Amygdala (tissue), 56 donors: ENCODE data around the gene P2RX2.

ENCODE experiments used
- DNase-seq, 56 donors: peaks; one replicate each; lab custom pipeline; 2025; lab: John Stamatoyannopoulos, UW

P2RX2 gene

GRCh38 chr12:132615579-132616038, 3.0 kb upstream of the P2RX2 start:
- DNase-seq: no peak

GRCh38 chr12:132617135-132617701, 1.4 kb upstream of the P2RX2 start:
- DNase-seq: no peak

GRCh38 chr12:132617822-132618682, 524 bp upstream of the P2RX2 start:
- DNase-seq: no peak

- no peak for DNase-seq
Measured at GRCh38 chr12:132619071-132619385, 452 bp downstream of the P2RX2 start.

GRCh38 chr12:132619386-132620112, 973 bp downstream of the P2RX2 start:
- no peak for DNase-seq

- DNase-seq: no peak
Measured at GRCh38 chr12:132620113-132620898, 1.7 kb downstream of the P2RX2 start.

- DNase-seq: no peak
Measured at GRCh38 chr12:132620899-132621656, 2.5 kb downstream of the P2RX2 start.

GRCh38 chr12:132621657-132622435, 3.3 kb downstream of the P2RX2 start:
- no peak for DNase-seq

GRCh38 chr12:132622437-132623071, 4.0 kb downstream of the P2RX2 start:
- peak in 7 of 56 donors; percentile 6 to 51 (median 16) for DNase-seq

- no peak for DNase-seq
Measured at GRCh38 chr12:132623072-132623869, 4.7 kb downstream of the P2RX2 start.

GRCh38 chr12:132624186-132624855, 5.7 kb downstream of the P2RX2 start:
- DNase-seq: no peak

GRCh38 chr12:132624910-132625630, 6.5 kb downstream of the P2RX2 start:
- DNase-seq: no peak

GRCh38 chr12:132625731-132626430, 7.3 kb downstream of the P2RX2 start:
- DNase-seq: no peak

- DNase-seq: no peak
Measured at GRCh38 chr12:132629330-132629729, 10.8 kb downstream of the P2RX2 start.

GRCh38 chr12:132630672-132631071, 12.1 kb downstream of the P2RX2 start:
- DNase-seq: no peak

GRCh38 chr12:132631666-132632065, 13.1 kb downstream of the P2RX2 start:
- no peak for DNase-seq
